HepG2 (cell line): ENCODE results near the gene AHCY. TPM values are rescaled to one million over a fixed set of nuclear protein-coding genes. Genes with fewer than 3 reads are reported as not detected.

Source experiments
- ATF1 ChIP-seq: IDR thresholded peaks from 2 replicates; pipeline ENCODE4 v1.6.1; 2016; ENCODE audit warnings: mild to moderate bottlenecking, control low read depth
- BCL3 ChIP-seq: sonication (generic); formaldehyde crosslinking; IDR thresholded peaks from 2 replicates; pipeline ENCODE4 v1.5.1; 2020; ENCODE audit warnings: mild to moderate bottlenecking, missing genetic modification reagents, moderate library complexity
- CENPBD1 ChIP-seq: sonication (generic); formaldehyde crosslinking; IDR thresholded peaks from 2 replicates; pipeline ENCODE4 v1.8.0; 2022; ENCODE audit warnings: missing genetic modification reagents, low read depth, mild to moderate bottlenecking, borderline replicate concordance
- FOXO4 ChIP-seq: sonication (generic); formaldehyde crosslinking; conservative IDR thresholded peaks from 2 replicates; pipeline ENCODE4 v1.8.1; 2023; ENCODE audit warnings: missing genetic modification reagents
- GFI1 ChIP-seq: sonication (generic); formaldehyde crosslinking; IDR thresholded peaks from 2 replicates; pipeline ENCODE4 v1.5.0; 2020; ENCODE audit warnings: missing genetic modification reagents, mild to moderate bottlenecking, borderline replicate concordance
- GRHL1 ChIP-seq: sonication (generic); formaldehyde crosslinking; conservative IDR thresholded peaks from 2 replicates; pipeline ENCODE4 v1.8.0; 2022; ENCODE audit warnings: missing genetic modification reagents
- HHEX ChIP-seq: IDR thresholded peaks from 2 replicates; pipeline ENCODE4 v1.6.1; 2016; ENCODE audit warnings: control low read depth
- HNRNPUL1 ChIP-seq: fragments of 200-400 bp; formaldehyde crosslinking; IDR thresholded peaks from 2 replicates; pipeline ENCODE4 v1.6.1; 2017; ENCODE audit warnings: low read depth, mild to moderate bottlenecking, low read length, moderate library complexity
- HOXA3 ChIP-seq: sonication (generic); formaldehyde crosslinking; IDR thresholded peaks from 2 replicates; pipeline ENCODE4 v1.5.0; 2020; ENCODE audit warnings: missing genetic modification reagents
- IRX3 ChIP-seq: sonication (generic); formaldehyde crosslinking; IDR thresholded peaks from 2 replicates; pipeline ENCODE4 v1.8.1; 2023; ENCODE audit warnings: mild to moderate bottlenecking, low read depth, missing genetic modification reagents, borderline replicate concordance
- ISX ChIP-seq: sonication (generic); formaldehyde crosslinking; conservative IDR thresholded peaks from 2 replicates; pipeline ENCODE4 v1.5.0; 2020; ENCODE audit warnings: missing genetic modification reagents
- MLLT10 ChIP-seq: sonication (generic); formaldehyde crosslinking; IDR thresholded peaks from 2 replicates; pipeline ENCODE4 v1.4.0; 2020; ENCODE audit warnings: missing genetic modification reagents
- SIN3B ChIP-seq: fragments of 150-350 bp; IDR thresholded peaks from 2 replicates; pipeline ENCODE4 v1.6.1; 2014; ENCODE audit warnings: low read length
- SUZ12 ChIP-seq: fragments of 150-350 bp; IDR thresholded peaks from 2 replicates; pipeline ENCODE4 v1.6.1; 2014; ENCODE audit warnings: low read depth, low read length
- TBX2 ChIP-seq: sonication (generic); formaldehyde crosslinking; IDR thresholded peaks from 2 replicates; pipeline ENCODE4 v1.5.0; 2020; ENCODE audit warnings: missing genetic modification reagents, mild to moderate bottlenecking, borderline replicate concordance
- TFE3 ChIP-seq: IDR thresholded peaks from 2 replicates; pipeline ENCODE4 v1.6.1; 2016
- ZNF10 ChIP-seq: sonication (generic); formaldehyde crosslinking; IDR thresholded peaks from 2 replicates; pipeline ENCODE4 v1.4.0; 2020; ENCODE audit warnings: mild to moderate bottlenecking, low read depth, missing genetic modification reagents, borderline replicate concordance
- ZNF12 ChIP-seq: sonication (generic); formaldehyde crosslinking; IDR thresholded peaks from 2 replicates; pipeline ENCODE4 v1.5.0; 2020; ENCODE audit warnings: missing genetic modification reagents
- ZNF253 ChIP-seq: sonication (generic); formaldehyde crosslinking; IDR thresholded peaks from 2 replicates; pipeline ENCODE4 v1.8.0; 2022; ENCODE audit warnings: mild to moderate bottlenecking, missing genetic modification reagents, borderline replicate concordance
- ZNF547 ChIP-seq: sonication (generic); formaldehyde crosslinking; IDR thresholded peaks from 2 replicates; pipeline ENCODE4 v1.5.1; 2020; ENCODE audit warnings: mild to moderate bottlenecking, missing genetic modification reagents
- ZNF577 ChIP-seq: sonication (generic); formaldehyde crosslinking; IDR thresholded peaks from 2 replicates; pipeline ENCODE4 v1.4.0; 2020; ENCODE audit warnings: mild to moderate bottlenecking, low read depth, missing genetic modification reagents, borderline replicate concordance
- ZNF766 ChIP-seq: sonication (generic); formaldehyde crosslinking; IDR thresholded peaks from 2 replicates; pipeline ENCODE4 v1.5.0; 2020; ENCODE audit warnings: missing genetic modification reagents, borderline replicate concordance
- ZNF83 ChIP-seq: sonication (generic); formaldehyde crosslinking; IDR thresholded peaks from 2 replicates; pipeline ENCODE4 v1.4.0; 2020; ENCODE audit warnings: missing genetic modification reagents, mild to moderate bottlenecking, borderline replicate concordance
- polyA plus RNA-seq, 8 experiments: library from polyadenylated mRNA; depleted of rRNA in 3 of 8; stranded (reverse) in 7 of 8; unstranded in 1 of 8; fragments of >200 nt; fragmentation: Illumina TruSeq in 4 of 8; extraction: Trizol in 4 of 8; gene quantifications; 2 replicates each; pipeline versions ENCODE4 v1.2.1 to v1.2.3, GENCODE V29; 2011 to 2016; ENCODE audit warnings: low read depth in 4 of 8, missing spikeins in 1 of 8, mixed read lengths in 1 of 8; ENCODE audit not compliant: insufficient read depth in 1 of 8
- total RNA-seq, 5 experiments: library from RNA; depleted of rRNA; stranded (reverse); fragments of >200 nt; fragmentation: Illumina TruSeq; extraction: Trizol; gene quantifications; 2 replicates each; pipeline ENCODE4 v1.2.3, GENCODE V29; 2016; ENCODE audit warnings: low read depth in 1 of 5

AHCY gene
- total and polyA plus RNA-seq, 2 of the 13 experiments (the other 11 are each of a cell fraction or from before 2014, with no cell fraction given) = 407 to 419 TPM

- TF ChIP-seq TFE3 (CRISPR knock-in tag) (no peak; the same call in 1 of the 2 replicates), FOXO4 (CRISPR knock-in tag) (0 out of 2 replicates have a peak, but pooled peaks have one; percentile 6), SIN3B (peak; percentile 66; the same call in 1 of the 2 replicates), GRHL1 (no peak), ZNF253 (CRISPR knock-in tag) (no peak), ZNF12 (CRISPR knock-in tag) (peak; percentile 13; the same call in 1 of the 2 replicates), CENPBD1 (CRISPR knock-in tag) (no peak), ISX (CRISPR knock-in tag) (no peak), SUZ12 (no peak), HHEX (CRISPR knock-in tag) (peak; percentile 79), ZNF766 (CRISPR knock-in tag) (0 out of 2 replicates have a peak, but pooled peaks have one; percentile 18), HOXA3 (CRISPR knock-in tag) (peak; percentile 93), TBX2 (CRISPR knock-in tag) (peak; percentile 97), HNRNPUL1 (no peak), ZNF547 (CRISPR knock-in tag) (peak; percentile 81; the same call in 1 of the 2 replicates), GFI1 (CRISPR knock-in tag) (peak; percentile 74), IRX3 (CRISPR knock-in tag) (0 out of 2 replicates have a peak, but pooled peaks have one; percentile 26), MLLT10 (CRISPR knock-in tag) (no peak), BCL3 (CRISPR knock-in tag) (no peak), ZNF10 (CRISPR knock-in tag) (no peak), ZNF577 (CRISPR knock-in tag) (no peak), ATF1 (CRISPR knock-in tag) (no peak), ZNF83 (CRISPR knock-in tag) (peak; percentile 85; the same call in 1 of the 2 replicates)
These were observed 8.2 kb upstream of the AHCY start (continued) for GRCh38 chr20:34311118-34312023.
